GM19463 (cell line): ENCODE data around the gene PLA1A.
"Not testable (repeated sequence)": the region's sequence is repeated elsewhere in the genome, so short reads cannot be mapped to it uniquely, and the experiment has no call there.

Source experiments
- ATAC-seq: cut with Tn5 transposase; IDR thresholded peaks from one replicate; pipeline ENCODE4 v1.9.1; 2021; ENCODE audit warnings: mild to moderate bottlenecking, moderate library complexity; ENCODE audit not compliant: unreplicated experiment

Gene PLA1A

GRCh38 chr3:119575507-119575906, 22.2 kb upstream of the PLA1A start:
- no peak for ATAC-seq

- peak; percentile 63 for ATAC-seq
These were observed 18.2 kb upstream of the PLA1A start, which contains the start of gene ADPRH for GRCh38 chr3:119579366-119580066. Gene ADPRH, plus strand, starts transcription at chr3:119579492. Its CDS starts 2,678 bp downstream, at chr3:119582170.

- peak; percentile 57 for ATAC-seq
These were observed 17.5 kb upstream of the PLA1A start for GRCh38 chr3:119580067-119580760.

GRCh38 chr3:119582178-119582577, 15.5 kb upstream of the PLA1A start:
- peak; percentile 39 for ATAC-seq

GRCh38 chr3:119585208-119585607, 12.5 kb upstream of the PLA1A start:
- no peak for ATAC-seq

GRCh38 chr3:119585856-119586570, 11.7 kb upstream of the PLA1A start:
- ATAC-seq: no peak

GRCh38 chr3:119586733-119587172, 10.9 kb upstream of the PLA1A start:
- no peak for ATAC-seq

- peak; percentile 56 for ATAC-seq
These were observed 9.6 kb upstream of the PLA1A start for GRCh38 chr3:119588112-119588511.

- ATAC-seq: no peak
These were observed 8.4 kb upstream of the PLA1A start for GRCh38 chr3:119589102-119589773.

GRCh38 chr3:119590706-119591105, 7.0 kb upstream of the PLA1A start:
- no peak for ATAC-seq

GRCh38 chr3:119592861-119593260, 4.8 kb upstream of the PLA1A start:
- ATAC-seq: no peak

- ATAC-seq: no peak
These were observed 3.6 kb upstream of the PLA1A start for GRCh38 chr3:119594066-119594465.

GRCh38 chr3:119594929-119595328, 2.8 kb upstream of the PLA1A start:
- not testable (repeated sequence) for ATAC-seq

GRCh38 chr3:119595639-119596334, 1.9 kb upstream of the PLA1A start:
- ATAC-seq: no peak

GRCh38 chr3:119596398-119596797, 1.3 kb upstream of the PLA1A start:
- ATAC-seq: no peak

GRCh38 chr3:119598410-119599098, 869 bp downstream of the PLA1A start:
- peak; percentile 49 for ATAC-seq

- no peak for ATAC-seq
These were observed 2.0 kb downstream of the PLA1A start for GRCh38 chr3:119599558-119600174.

GRCh38 chr3:119600732-119601131, 3.0 kb downstream of the PLA1A start:
- peak; percentile 61 for ATAC-seq

GRCh38 chr3:119601154-119601553, 3.5 kb downstream of the PLA1A start:
- ATAC-seq: no peak
